Right hindlimb (tissue), 1 donor: ENCODE results near the gene OSBP2.
"Not testable (repeated sequence)": the region's sequence is repeated elsewhere in the genome, so short reads cannot be mapped to it uniquely, and the experiment has no call there.

Experiments used
- DNase-seq: peaks from one replicate; pipeline ENCODE4 v3.0.0-alpha.2; 2018

OSBP2 gene

DNA sequence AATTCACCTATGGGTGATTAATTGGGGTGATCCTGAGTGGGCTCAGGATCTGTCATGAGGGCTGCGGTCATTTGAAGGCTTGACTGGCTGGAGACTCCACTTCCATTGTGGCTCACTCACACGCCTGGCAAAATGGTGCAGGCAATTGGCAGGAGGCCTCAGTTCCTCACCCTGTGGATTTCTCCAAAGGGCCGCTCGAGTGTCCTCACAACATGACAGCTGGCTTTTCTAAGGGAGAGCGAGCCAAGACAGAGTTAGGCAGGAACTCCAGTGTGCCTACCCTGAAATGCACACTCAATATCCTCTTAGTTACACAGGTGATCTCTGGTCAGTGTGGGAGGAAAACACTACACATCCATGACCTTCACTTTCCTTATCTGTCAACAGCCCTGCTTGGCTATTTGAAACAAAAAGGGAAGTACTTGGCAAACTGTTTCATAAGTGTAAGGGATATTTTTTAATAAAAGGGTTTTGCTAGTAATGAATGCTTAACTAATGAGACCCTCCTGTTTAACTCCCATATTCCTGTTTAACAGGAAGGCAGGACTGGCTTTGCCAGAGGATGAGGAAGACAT is 25.7 kb downstream of the OSBP2 start:
- no peak for DNase-seq

DNA sequence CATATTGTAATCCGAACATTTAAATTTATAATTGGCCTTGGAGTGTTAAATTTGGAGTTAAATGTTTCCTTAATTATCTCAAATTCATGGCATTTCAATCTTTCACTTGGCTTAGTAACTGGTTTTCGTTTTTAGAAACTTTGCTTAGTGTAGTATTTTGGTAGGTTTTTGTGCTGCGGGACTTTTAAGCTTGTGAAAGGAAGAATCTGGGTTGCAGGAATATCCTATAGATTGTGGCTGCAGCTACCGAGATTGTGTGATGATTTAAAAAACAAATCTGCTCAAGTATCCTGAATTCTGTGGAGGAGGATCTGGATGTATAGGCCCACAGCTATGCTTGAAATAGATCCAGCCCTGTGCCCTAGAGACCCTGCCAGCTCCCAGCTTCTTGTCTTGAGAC is 27.1 kb downstream of the OSBP2 start:
- DNase-seq = no peak

DNA sequence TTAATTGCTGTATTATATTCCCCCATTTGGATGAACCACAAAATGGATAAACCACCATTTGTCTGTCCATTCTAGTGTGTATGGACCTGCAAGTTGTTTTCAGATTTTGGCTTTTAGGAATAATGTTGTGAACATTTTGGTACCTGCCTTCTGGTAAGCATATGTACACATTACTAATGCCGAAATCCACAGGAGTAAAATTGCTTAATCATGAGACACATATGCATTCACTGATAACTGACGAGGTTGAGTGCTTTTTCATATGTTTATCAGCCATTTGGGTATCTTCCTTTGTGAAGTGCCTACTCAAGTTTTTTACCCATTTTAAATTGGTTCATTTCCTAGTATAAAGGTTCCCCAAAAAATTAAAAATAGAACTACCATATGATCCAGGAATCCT is 34.2 kb downstream of the OSBP2 start:
- no peak for DNase-seq

DNA sequence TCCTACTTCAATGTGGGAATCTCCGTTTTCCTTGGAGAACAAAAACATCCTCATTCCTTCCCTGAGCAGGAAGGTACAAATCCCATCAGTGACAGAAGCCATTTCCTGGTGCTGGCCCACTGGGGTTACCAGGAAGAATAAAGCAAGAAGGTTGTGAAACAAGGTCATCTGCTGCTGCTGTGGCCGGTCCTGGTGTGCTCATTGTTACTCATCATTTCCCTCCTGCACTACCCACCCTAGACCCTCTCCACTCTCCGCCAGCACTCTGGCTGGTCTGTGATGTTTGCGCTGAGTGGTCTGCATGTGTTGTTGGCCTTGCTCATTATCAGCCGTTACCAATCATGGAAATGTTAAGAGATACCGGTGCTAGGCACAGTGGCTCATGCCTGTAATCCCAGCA is 37.0 kb downstream of the OSBP2 start:
- DNase-seq = no peak

DNA sequence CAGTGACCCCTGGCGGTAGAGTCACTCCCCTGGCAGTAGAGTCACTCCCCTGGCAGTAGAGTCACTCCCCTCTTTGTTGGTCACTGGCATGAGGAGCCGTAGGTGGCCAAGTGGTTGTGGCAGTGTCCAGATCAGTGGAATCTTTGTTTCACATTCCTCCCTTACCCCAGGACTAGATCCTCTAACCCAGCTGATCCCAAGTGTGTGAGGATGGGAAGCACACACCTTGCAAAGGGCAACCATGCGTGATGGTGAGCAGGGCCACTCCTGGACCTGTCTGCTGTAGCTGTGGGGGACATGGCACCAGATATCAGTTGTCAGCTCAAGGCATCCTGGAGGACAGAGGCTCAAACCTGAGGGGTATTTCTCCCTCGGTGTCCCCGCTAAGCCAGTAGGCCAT is 37.8 kb downstream of the OSBP2 start:
- DNase-seq = no peak

DNA sequence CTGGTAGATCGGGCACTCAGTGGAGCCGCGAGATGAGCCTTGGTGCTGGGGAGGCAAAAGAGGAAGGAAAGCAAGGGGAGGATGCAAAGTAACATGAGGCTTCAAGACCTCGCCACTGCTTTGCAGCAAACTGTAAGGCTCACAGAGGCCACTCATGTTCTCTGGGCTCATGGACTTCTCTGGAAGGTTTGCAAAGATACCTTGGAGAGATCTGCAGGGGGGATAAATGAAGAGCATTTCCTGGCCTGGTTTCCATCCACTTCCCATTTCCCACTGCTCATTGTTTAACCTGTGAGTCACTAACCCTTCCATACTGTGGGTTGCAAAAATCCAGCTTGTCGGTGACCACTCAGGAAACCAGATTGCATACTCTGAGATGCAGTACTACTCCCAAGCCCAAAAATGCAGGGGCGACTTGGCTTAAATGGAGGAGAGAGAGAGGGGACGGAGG is 38.5 kb downstream of the OSBP2 start:
- DNase-seq = no peak

DNA sequence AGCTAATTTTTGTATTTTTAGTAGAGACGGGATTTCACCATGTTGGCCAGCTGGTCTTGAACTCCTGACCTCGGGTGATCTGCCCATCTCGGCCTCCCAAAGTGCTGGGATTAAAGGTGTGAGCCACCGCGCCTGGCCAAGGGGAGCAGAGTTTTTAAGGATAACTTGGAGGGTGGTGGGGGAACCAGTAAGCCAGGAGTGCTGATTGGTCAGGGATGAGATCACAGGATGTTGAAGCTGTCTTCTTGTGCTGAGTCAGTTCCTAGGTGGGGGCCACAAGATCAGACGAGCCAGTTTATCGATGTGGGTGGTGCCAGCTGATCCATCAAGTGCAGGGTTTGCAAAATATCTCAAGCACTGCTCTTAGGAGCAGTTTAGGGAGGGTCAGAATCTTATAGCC is 45.3 kb downstream of the OSBP2 start:
- not testable (repeated sequence) for DNase-seq

DNA sequence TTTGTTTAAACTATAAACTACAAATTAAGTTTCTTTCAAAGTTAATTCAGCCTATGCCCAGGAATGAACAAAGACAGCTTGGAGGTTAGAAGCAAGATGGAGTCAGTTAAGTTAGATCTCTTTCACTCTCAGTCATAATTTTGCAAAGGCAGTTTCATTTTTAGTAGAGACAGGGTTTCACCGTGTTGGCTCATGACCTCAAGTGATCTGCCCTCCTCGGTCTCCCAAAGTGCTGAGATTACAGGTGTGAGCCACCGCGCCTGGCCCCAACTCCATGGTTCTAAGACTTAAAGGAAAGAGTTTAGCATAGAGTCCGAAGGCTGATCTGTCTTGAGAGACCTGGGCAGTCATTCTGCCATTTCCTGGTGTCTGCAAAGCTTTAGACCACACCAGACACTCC is 45.8 kb downstream of the OSBP2 start:
- DNase-seq = not testable (repeated sequence)

DNA sequence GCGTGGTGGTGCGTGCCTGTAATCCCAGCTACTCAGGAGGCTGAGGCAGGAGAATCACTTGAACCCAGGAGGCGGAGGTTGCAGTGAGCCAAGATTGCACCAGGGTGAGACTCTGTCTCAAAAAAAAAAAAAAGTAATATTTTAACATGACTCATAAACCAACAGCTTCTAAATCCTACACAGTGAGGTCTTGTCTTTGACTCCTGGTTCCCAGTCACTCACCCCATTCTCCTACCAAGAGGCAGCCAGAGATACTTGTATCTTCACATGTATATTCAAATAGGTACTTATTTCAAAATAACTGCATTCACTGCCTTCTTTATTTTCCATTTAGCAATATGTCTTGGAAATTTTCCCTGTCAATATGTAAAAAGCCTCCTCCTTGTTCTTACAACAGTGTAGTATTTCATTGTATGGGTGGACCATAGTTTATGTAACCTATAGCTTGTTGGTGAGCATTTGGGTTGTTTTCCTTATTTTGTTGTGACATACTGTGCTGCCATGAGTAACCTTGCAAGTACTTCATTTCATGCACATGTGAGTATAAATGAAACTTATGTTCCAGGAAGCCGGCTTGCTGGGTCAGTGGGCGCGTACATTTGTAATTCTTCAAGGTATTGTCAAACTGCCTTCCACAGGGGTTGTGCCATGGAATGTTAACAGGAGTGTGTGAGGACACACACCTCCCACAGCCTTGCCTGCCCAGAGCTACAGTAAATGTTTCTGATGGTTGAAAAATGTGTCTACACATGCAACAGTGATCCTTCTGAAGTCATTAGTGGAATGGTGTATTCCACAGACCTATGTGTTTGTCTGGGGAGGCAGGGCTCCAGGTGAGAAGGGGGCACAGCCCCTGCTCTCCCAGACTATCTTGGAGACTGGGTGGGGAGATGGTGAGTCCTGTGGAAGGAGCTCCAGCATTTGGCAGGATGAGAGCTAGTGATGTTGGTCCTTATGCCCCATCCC is 47.9 kb downstream of the OSBP2 start:
- DNase-seq = no peak

DNA sequence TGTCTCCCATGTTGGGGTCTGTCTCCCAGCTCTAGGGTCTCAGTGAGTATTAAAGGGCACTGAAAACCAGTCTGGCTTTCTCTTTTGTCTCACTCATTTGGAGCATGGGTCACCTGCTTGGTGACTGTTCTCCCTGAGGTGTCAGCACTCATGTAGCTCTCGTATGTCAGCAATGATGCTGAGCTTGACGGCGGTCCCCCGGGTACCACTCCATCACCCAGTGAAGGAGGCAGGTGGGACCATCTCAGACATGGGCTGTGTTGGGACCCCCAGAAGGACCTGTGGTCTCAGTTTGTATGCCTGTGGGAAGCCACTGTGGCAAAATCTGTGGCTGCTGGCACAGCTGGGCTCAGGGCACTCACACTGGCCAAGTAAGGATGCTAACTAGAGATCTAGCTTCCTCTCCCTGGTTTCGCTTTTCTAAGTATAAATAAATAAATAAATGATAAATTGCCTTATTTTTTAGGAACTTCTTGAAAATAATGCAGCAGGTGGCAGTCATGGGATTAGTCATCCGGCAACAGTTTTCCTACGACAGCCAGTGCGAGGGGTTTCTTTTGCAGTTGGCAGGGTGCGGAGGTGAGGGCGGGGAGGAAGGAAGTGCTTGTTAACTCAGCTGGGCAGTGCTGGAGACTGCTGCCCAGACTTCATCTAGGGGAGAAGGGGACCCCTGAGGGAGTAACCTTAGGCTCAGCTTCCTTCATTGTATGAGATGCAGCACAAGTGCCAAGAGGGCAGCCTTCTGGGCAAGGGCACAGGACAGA is 48.8 kb downstream of the OSBP2 start:
- no peak for DNase-seq

DNA sequence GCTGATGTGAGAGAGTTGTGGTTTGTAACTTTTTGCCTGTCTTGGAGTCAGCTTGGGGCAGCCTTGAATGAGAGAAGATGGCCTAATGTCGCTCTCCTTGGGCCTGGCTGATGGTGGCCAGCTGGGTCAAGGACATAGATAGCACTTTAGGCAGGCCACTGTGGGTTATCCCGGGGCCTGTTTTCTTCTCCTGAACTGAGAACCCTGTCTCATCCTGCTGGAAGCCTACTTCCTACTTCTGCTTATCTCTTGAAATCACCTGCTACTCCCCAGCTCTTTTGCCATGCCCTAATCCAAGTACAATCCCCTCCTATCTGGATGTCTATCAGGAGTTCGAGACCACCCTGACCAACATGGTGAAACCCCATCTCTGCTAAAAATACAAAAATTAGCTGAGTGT is 49.5 kb downstream of the OSBP2 start:
- no peak for DNase-seq

DNA sequence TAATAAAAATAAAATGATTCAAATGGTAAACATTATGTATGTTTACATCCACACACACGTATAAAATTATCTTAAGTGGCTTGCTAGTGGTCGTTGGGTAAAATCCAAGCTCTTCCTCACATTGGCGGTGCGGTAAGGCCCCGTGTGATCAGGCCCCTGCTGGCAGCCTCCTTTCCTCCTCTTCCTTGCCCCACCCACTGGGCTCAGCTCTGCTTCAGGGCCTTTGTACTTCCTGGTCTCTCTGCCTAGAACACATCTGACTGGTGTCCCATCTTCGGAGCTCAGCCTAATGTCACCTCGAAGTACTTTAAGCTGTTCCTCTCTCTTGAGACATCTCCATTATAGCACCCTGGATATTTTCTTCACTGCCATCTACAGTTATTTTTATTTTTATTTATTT is 52.8 kb downstream of the OSBP2 start:
- no peak for DNase-seq

DNA sequence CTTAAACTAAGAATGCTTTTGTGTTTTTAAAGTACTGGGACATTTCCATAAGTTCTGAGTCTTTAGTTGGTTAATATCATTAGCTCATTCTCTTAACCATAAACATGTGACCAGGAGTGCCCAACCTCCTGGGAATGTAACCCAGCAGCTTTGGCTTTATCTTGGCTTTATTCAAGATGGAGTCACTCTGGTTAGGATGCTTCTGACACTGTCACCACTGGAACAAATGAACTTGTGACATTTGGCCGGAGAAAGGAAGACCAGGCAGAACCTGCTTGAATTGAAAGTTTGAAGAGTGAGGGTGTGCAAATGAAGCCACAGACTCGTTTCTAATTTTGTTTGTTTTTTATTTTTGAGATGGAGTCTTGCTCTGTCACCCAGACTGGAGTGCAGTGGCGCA is 54.6 kb downstream of the OSBP2 start:
- no peak for DNase-seq

DNA sequence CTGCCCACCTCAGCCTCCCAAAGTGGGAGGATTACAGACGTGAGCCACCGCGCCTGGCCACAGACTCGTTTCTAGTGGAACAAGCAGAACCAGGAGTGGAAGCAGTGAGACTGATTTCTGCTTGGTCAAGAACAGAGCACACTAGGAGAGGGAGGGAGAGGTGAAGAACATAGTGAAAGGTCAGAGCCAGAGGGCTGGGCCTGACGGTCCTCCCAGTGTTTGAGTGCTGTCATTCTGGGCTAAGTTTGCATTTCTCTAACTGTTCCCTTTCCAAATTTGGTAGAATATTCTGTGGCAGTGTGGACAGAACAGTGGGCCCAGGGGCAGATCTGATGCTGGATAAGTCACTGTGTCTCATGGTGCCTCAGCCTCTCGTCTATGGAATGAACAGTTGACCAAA is 55.2 kb downstream of the OSBP2 start:
- no peak for DNase-seq

DNA sequence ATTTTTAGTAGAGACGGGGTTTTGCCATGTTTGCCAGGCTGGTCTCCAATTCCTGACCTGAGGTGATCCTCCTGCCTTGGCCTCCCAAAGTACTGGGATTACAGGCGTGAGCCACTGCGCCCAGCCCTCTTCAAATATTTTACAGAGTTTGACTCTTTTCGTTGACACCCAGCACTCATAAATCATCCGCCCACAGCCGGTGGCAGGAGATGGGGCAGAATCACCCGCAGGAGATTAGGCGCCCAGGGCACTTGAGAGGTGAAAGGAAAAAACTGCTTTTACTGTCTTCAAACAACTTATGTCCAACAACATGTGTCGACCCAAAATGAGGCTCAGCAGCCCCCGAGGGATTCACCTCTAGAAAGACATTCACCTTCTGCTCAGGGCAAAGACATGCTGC is 56.9 kb downstream of the OSBP2 start:
- no peak for DNase-seq

DNA sequence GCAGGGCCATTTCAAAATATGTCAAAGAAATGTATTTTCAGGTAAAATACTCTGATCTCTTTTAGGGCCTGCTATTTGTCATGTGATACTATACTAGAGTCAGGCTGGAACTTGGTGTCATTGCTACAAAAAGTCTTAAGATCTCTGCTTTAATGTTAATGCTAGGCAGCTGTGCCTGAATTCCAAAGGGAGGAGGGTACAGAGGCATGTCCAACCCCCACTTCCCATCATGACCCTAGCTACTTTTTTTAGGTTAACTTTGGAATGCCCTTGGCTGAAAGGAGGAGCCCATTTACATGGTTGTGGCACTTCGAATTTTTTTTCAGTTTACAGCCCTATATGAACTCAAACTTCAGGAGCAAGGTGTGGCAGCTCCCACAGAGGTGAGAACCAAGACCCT is 58.1 kb downstream of the OSBP2 start:
- DNase-seq = no peak

DNA sequence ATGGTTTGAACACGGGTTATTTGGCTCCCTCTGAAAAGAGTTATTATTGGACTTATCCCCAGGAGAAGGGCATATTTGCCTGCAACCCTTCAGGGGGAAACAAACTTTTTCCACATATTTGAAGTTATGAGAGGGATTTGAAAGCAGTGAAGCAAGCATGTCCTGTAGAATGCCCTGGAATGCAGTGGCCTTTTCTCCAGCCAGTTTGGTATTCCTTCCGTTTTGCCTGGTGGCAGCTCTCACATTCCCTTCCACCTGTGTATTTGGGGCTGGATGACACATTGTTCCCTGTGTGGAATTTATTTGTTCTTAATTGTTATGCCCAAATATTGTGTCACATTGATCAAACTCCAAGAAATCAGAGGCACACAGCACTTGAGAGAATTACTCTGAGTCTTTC is 59.0 kb downstream of the OSBP2 start:
- no peak for DNase-seq

DNA sequence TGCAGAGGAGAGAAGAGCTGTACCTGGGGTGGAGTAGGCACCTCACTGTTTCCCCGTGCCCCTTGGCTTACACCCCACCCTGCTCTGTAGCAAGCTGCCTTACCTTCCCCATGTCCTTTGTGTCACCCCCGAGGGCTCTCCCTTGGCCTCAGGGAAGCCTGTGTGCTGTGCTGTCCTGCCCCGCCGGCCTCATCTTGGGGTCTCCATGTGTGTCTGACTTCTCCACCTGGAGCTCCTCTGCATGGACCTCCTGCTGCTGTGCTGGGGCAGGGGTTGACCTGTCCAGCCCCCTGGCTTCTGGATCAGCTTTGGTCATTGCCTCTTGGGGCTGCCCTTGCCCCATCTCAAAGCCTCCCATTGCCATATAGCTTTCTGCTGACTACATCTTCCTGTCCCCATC is 59.8 kb downstream of the OSBP2 start:
- DNase-seq = no peak

DNA sequence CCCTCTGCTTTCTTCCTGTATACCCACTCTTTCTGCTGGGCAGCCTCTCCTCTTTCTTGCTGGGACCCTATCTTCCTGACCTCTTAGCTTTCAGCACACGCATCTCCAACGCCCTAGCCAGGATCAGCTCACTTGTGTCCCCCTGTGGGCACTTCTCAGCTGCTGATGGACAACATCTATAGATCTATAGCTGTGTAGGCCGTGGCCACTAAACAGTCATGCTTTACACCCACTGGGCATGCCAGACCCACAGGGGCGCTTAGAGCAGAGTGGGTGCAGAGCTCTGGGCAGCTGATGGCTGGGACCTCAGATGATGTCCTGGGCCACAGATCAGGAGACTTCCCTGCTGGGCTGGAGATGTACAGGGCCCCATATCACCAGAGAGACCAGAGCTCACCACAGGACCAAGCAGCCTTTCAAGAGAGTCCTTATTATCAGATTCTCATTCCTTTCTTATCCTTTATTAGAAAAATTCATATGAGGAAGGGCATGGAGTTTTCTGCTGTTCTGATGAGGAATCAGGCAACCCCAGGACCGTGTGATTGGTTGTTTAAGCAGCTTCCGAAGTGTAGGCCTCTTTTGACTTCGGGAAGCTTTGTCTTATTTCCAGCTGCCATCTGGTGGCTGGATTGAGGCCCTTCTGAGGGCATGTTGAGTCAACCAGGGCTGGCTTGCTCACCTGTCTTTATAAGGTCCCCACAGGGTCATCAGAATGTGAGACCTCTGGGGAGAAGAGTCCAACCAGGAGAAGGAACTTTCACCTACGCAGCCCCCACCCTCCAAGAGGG is 60.5 kb downstream of the OSBP2 start:
- DNase-seq = peak; percentile 36

DNA sequence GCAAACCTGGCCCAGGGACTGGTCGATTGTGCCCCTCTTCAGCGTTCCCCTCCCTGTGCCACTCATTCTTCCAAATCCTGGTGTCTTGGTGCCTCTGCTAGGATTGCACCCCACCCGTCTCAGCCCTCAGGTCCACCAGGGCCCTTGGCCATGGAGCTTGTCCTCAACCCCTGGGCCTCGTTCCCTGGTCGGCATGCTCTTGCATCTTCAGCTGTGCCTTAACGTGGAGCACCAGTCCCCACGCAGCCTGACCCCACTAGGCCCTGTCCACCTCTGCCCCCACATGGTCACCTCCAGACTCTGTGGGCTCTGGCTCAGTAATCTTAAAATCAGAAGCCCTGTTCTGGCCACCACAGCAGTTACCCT is 61.1 kb downstream of the OSBP2 start:
- no peak for DNase-seq

DNA sequence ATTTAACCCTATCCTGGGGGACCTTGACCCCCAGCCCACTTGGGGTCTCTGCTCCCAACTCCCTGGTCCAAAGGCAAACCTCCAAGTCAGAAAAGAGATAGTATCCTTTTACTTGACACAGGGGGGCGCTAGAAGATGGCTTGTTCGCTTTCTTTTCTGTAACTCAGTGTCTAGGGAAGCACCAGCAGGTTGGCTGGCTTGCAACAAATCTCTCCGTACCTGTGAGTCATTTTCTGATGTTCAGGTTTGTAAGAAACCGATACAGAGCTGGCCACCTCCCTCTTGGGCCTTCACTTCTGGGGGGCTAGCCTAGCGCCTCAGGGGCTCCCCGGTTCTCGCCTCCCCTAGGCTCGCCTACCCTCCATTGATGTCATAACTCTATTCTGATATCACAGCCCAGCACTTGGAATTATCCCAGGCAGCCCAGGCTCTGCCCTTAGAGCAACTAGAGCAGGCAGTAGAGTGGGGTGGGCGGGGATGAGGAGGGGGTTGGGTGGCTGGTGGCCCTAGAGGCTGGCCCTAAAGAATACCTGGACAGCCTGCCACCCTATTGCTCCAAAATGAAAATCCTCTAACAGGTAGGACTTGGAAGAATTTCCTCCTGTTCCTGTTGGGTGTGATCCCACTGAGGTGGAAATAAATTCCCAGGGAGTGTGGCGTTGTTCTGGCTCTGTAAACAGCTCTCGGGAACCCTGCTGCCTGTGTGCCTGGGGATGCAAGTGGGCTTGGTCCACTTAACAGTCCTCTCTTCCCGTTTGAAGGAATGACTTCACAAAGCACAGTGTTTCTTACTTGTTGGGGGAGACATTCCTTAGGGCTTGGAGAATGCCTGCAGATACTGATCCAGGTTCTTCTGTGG is 69.4 kb downstream of the OSBP2 start:
- DNase-seq = peak; percentile 31

DNA sequence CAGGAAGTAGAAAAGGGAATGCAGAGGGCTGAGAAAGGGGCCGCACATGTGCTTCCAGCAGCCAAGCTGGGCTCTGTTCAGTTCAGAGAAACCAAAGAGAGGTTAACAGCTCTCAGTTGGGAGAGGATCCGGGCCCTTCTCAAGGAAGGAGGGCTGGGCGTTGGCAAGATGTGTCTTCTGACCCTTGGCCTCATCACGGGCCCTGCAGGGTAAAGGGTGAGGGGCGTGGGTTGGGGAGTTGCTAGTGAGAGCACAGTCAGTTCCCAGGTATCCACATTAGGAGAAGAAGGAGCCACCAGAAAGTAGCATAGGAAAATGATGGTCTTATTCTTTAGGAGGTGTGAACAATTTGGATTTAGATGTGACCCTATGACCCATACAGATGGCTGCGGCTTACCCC is 73.0 kb downstream of the OSBP2 start:
- no peak for DNase-seq
